GM18519 (cell line): ENCODE results near the gene GNG2.

ENCODE experiments used
- ATAC-seq: cut with Tn5 transposase; IDR thresholded peaks from one replicate; pipeline ENCODE4 v1.9.1; 2021; ENCODE audit warnings: mild to moderate bottlenecking, moderate library complexity; ENCODE audit not compliant: unreplicated experiment, low FRiP score

GNG2 gene

DNA sequence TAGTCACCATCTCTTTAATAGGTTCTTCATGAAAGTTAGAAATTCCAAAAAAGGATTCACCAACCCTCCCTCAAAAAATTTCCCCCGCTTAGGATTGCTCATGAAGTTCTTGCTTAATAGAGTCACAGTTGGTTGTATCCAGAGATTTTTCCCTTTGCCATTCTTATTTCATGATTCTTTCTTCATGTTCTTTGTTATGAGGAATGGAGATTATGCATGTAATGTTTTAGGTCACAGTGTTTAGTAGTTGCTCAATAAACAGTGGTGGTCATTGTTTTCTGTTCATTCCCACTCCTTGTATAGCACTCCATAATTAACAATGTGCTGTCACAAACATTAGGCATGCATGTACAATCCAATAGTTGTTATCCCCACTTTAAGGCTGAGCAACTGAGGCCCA is 77.7 kb downstream of the GNG2 start:
- no peak for ATAC-seq

DNA sequence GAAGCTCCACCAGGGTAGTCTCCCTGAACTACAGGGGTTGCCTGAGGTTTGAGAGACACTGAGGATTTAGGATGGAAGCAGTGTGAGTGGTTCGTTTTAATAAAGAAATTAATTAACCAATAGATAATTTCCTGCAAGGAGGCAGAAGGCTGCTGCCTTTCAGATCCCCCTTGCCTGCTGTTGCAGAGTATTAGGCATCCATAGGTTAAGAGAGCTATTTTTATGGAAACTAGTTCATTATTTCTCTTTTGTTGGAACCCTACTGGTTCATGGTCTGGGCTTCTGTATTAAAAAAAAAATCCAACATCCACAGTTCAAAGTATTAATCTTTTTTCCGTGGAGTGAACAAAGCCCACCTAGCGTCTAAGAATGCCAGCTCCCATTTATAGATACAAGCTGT is 78.4 kb downstream of the GNG2 start:
- no peak for ATAC-seq

DNA sequence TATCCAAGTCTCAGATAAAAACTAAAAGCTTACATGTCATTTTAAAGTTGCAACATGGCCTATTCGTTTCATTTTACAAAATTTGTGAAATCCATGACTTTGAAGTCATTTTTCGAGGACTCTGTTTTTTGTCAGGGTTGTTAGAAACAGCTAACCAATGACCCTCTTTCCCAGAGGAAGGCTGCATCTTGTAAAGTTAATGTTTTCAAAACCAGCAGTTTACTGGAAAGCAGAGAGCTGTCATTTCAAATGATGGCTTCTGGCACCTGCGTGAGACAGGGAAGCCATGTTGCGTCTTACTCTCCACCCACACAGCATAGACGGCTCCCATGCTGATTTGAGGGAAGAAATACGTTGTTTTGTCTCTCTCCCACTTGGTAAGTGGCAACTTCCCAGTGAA is 78.8 kb downstream of the GNG2 start:
- ATAC-seq: no peak

DNA sequence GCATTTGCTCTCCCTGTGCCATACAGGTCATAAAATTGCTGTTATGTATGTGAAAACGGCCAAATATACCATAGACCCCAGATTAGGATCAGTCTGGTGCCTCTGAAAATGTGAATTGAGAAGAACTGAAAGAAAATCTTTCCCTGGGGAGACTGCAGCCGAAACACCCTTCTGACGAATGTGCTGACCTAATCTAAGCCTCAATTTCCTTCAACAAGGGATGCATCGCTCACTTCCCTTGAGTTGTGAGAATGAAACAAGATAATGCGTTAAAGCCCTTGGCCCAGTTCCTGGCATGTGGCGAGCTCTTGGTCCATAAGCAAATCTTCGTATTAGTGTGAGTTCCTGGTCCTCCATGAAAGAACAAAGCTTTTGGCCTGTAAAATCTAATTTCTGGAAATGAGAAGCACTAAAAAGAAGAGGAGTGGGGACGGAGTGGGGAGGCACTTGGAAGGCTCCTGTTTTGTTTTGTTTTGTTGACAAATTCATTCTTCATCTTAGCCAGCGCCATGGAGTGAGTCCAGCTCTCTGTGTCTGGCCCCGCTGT is 79.4 kb downstream of the GNG2 start:
- no peak for ATAC-seq

DNA sequence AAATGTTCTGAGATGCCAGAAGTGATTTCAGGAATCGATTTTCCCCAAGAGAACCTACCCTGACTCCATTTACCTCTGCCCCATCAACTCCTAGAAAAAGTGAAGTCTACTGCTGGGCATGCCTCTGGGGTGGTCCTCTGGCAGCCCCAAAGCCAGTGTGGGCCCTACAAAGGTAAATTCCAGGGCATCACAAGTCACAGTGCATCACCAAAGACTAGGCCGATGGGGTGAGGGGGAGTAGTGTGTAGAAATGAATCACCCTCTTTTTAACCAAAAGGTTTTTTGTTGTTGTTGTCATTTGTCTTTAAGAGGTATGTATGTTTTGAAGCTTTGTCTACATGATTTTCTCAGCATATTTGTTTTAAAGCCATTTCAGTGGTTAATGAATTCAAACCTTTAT is 82.6 kb downstream of the GNG2 start:
- no peak for ATAC-seq

DNA sequence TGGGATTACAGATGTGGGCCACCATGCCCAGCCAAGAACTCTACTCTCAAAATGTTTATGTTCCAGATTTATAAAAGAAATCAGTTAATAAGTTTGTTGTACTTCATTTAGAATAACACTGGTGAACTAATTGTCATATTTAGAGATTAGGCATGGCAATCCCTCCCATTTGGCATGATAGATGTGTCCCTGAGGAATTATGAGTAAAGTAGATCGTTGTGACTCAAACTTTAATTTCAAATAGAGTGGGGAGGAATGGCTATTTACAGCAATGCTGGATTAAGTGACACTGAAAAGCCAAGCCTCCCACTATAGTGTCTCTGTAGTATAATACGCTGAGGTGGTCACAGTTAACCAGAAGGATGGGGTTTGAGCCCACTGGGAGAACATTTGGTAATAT is 89.6 kb downstream of the GNG2 start:
- ATAC-seq: no peak

DNA sequence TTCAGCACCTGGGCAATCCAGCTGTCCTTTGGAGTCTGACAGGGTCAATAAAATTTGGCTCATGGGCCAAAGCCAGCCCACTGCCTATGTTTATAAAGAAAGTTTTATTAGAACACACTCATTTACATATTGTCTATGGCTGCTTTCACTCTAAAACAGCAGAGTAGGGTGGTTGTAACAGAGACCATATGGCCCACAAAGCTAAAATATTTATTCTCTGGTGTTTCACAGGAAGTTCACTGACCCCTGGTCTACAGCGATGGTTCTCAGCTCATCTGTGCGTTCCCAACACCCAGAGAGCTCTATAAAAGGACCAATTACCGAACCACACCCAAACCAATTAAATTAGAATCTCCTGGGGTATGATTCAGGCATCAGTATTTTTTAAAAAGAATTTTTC is 91.2 kb downstream of the GNG2 start:
- no peak for ATAC-seq

DNA sequence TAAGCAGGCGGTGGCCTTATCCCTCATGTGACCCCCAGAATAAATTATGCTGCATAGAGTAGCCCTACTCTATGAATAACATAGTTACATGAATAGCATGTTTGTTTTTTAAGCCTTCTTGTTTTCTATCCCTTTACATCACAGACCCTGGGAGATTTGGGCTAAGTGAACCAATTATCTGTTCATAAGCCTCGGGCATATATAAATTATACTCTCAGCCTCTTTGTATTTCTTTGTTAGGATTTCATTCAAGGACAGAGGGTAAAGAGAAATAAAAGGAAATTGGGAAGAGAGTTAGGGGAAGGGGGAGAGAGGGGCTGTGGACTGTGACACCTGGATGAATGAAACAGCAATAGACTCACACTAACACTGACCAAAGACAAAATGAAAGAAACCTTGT is 93.6 kb downstream of the GNG2 start:
- ATAC-seq: no peak

DNA sequence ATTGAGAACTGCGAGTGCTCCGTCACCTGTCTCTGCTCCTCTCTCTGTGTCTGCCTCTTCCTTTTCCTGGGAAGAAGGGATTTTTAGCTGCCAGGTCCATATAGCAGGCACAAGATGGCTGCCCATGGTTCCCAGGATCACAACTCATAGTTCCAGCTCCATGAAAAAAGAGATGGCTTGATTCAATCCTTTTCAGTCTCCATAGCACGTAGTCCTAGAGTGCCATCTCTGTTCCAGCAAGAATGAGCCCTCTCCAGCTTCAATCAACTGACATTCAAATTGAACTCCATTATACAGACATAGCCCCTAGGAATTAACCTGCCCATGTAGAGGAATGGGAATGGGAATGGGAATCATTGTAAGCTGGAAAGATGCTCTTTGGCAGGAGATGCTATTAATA is 94.2 kb downstream of the GNG2 start:
- no peak for ATAC-seq

DNA sequence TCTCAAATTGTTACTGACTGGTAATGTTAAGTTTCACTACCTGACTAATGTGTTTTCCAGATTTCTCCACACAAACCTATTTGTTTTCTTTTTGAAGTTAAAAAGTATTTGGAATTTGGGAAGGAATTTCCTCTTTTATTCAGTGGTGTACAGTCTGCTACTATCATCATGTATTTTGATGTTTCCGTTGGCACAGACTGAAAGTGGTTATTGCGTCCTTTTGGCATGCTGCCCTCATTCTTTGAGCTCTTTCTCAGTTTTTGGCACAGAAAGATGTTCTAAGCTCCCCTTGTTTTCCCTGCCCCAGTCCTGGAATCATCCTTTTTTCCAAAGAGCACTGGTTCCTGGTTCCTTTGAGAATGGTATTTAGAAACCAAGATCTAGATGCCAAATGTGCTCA is 97.5 kb downstream of the GNG2 start:
- no peak for ATAC-seq

DNA sequence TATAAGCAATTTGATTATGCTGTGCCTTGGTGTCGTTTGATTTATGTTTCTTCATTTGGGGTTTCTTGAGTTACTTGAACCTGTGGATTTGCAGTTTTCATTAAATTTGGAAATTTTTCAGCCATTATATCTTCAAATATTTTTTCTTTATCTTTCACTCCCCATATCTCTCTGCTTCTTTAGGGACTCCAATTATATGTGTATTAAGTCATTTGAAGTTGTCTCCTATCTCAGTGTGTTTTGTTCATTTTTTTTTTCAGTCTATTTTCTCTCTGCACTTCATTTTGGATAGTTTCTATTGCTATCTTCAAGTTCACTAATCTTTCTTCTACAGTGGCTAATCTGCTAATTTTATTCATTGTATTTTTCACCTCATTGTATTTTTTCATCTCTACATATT is 99.5 kb downstream of the GNG2 start:
- no peak for ATAC-seq

DNA sequence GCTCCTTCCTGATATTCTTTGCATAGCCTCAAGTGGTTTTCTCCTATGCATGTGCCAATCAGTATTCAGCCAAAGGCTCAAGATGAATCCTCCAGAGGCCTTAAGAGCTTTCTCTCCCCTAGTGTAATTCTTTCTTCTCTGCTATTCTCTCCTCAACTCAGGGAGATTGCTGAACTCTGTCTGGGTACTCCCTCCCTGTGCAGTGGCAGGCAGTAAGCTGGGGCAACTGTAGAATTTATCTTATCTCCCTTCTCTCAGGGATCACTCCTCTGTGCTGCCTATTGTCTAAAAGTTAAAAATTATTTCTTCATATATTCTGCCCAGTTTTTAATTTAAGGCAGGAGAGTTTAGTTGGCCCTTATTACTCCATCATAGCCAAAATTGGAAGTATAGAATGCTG is 100.5 kb downstream of the GNG2 start:
- no peak for ATAC-seq

DNA sequence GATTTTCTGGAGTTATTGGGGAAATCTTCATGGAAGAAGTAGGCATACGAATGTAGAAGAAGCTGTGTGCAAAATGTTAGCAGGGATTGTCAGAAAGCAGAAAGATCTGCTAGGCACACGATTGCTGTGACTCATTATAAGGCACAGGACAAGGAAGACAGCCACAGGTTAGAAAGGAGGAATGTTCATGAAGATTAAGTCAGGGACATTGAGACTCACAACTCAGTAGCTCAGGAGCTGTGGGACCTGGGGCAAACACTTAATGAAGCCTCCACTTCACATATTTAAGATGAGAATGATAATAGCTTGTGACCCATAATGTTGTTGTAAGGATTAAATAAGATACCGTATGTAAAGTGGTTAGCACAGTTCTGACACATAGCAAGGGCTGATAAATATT is 102.3 kb downstream of the GNG2 start:
- ATAC-seq: no peak

DNA sequence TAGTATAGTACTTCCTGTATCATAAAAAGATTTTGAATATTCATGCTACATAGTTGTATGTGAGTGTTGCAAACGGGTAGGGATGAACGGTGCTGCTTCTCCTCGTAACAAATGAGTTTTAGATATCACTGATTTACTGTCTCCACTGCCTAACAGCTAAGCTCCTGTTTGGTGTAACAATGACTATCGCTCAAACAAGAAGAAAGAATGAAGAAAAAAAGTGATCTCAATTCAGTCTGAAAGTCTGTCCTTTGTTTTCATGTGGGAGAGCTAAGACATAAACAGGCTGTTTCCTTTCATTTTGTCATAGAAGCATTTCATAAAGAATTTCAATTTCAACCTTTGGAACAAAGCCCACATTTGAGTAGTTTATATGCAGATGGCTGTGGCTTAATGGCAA is 102.9 kb downstream of the GNG2 start:
- ATAC-seq: no peak

DNA sequence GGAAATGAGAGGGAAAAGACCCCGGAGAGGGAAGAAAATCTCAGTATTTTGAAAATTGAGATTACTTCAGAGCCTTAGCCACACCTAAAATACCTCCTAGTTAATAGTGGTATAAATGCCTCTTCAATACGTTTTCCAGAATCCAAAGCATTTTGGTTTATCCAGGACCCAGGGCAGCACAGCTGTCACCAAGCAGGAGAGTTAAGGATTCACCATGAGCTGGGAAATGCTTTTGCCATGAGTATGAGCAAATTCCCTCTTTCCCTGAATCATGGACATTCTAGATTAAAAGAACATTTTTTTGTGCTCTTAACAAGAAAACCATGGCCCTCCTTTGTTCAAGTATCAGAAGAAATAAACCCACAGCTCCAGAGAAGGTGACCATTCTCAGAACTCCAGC is 107.1 kb downstream of the GNG2 start:
- no peak for ATAC-seq

DNA sequence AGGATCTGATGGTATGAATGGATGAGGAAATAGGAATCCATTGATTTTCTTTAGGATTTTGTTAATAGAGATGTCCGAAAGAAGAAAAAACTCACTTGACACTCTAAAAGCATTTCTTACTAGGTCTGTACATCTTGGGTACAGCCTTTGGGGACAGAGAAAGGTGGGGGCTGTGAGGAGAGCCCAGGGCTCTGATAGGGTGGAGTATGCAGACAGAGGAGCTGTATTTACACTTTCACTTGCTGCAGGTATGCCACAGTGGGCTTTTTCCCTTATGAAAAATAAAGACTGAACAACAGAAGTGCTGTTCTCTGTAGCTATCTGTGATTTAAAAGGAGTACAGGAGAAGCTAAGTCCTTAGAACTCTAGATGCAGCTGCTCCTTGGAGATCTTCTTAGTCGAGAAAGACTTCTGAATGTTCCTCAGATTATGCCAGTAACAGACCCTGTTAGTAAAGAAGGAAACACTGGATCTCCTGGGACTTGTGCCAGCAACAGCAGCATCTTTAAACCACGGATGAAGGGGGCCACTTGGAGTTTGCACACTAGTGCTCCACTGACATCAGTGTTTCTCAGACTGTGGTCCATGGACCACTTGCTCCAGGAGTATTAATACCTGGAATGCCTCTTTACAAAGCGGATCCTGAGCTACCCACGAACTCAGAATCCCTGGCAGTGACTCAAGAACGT is 109.6 kb downstream of the GNG2 start:
- no peak for ATAC-seq

DNA sequence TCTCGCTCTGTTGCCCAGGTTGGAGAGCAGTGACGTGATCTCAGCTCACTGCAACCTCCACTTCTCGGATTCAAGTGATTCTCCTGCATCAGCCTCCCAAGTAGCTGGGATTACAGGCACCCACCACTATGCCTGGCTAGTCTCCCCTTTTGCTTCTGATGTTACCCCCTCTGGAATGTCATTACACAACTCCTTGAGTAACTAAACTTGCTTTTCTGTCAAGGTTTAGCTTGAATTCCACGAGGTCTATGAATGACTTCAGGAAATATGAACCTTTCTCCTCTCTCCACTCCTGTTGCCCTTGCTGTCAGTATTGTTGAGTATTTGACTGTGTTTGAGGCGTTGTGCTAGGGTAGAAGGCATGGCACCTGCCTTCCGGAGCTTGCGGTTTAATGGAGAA is 112.2 kb downstream of the GNG2 start:
- ATAC-seq: no peak

DNA sequence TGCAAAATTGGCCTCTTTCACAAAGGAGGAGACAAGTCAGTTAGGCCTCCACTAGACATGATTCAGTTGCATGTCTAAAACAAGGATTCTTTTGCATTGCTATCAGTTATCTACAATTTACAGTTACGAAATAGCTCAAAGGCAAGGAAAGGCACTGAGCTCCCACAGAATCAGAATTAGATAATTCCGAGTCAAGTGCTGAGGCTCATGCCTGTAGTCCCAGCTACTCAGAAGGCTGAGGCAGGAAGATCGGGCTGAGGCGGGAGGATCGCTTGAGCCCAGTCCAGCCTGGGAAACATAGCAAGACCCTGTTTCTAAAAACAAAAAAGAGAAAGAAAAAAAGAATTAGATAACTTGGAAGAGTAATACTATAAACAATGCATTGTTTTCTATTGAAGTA is 116.7 kb downstream of the GNG2 start:
- no peak for ATAC-seq

DNA sequence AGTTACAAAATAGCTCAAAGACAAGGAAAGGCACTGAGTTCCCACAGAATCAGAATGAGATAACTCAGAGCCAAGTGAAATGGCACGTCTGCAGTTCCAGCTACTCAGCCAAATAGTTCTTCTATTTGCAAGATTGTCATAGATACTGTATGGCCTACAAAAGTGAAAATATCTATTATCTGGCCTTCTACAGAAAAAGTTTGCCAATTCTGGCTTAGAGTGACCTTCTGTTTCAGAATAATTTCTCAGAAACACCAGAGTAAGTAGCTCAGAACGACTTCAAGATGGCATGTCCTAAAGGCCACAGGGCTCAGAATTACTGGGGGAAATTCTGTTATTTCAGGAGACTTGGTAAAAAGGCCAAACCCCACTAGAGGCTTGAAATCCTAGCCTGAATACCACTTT is 118.3 kb downstream of the GNG2 start:
- ATAC-seq: no peak

DNA sequence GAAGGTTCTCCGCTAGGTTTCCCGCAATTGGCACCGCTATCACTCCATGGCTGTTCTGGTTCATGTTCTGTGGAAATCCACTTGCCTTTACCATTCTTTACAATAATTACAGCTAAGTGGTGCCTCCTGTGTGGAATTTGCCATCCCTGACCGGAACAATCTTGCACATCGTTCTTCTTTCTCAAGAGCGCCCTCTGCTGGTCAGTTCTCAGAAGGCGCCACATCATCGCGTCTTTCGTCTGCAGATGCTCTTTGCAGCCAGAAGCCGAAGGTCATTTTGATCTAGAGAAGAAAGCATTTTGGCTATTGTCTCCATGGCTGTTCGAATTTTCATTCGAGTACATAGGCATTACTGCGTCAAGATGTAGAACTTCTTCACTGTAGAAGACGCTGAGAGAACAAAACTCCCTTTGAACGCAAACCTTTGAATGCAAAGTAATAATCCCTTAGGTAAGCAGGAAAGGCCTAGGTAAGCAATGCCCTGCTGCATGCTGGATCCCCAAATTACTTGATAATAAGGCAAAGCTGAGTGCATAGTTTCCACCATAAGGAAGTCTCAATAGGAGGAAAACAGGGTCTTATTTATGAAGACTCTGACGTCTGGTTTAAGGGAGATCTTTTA is 118.8 kb downstream of the GNG2 start:
- no peak for ATAC-seq

DNA sequence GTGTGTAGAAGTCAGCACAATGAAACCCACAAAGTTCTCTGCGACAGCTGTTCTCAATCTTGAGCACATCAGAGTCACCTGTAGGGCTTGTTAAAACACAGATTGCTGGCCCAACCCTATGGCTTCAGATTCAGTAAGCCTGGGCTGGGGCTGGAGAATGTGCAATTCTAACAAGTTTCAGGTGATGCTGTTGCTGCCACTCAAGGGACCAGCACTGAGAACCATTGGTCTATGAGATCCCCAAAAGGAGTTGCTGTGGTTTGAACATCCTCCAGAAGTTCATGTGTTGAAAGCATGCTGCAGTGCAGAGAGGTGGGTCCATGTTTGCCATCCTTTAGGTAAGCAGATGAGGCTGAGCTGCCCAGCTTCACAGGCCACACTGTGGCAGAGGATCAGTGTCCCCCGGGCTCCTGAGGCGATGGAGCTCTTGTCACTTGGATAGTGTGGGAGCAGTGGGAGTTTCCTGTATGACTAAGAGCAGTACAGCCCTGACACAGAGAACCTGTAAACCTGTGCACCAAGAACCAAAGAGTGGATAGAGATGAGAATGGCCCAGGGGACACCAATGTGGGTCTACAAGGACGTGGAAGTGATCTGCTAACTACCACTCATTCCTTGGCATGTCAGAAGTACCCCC is 120.9 kb downstream of the GNG2 start:
- peak; percentile 42 for ATAC-seq

DNA sequence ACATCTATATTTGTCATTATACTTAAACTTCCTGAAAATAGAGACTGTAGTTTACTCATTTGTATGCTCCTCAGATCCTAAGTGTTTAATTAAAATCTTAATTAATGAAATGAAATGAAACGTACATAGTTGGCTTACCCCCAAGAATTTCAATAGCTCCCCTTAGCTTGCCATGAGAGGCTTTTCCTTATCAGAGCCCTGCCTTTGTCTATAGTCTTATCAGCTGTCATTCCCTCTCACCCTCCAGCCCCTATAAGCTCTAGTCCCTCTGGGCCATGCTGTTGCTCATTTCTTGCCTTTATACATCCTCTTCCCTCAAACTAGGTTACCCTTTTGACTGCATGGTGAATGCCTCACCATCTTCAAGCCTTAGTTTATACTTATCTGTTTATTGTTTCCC is 127.8 kb downstream of the GNG2 start:
- ATAC-seq: no peak
